GM12878 (cell line): ENCODE measurements around the gene WTIP. TPM values are rescaled to one million over a fixed set of nuclear protein-coding genes. Genes with fewer than 3 reads are reported as not detected.

Experiments
- ATAC-seq: fragments of 200-7000 bp; cut with Tn5 transposase; 3 replicates; pipeline ENCODE4 v1.9.1; 2020; ENCODE audit warnings: mild to moderate bottlenecking, moderate library complexity
- BruUV-seq: library from RNA; stranded (reverse); fragments of 400-500 nt; replicated peaks from 2 replicates; lab custom pipeline; 2021; lab: Mats Ljungman, UMichigan
- CTCF ChIA-PET: fragments of 300-600 bp; sonication (Branson Sonifier 250); formaldehyde crosslinking; extraction: SDS; loops from one replicate; lab custom pipeline; 2021; ENCODE audit warnings: inconsistent platforms; lab: Yijun Ruan, JAX
- POLR2A ChIA-PET: fragments of 350-600 bp; formaldehyde crosslinking; extraction: SDS; loops from one replicate; lab custom pipeline; 2021; ENCODE audit warnings: inconsistent platforms; lab: Charles Lee
- RAD21 ChIA-PET: fragments of 300-600 bp; sonication (Branson Sonifier 250); formaldehyde crosslinking; loops from one replicate; lab custom pipeline; 2023; ENCODE audit warnings: antibody characterized with exemption; ENCODE audit not compliant: unreplicated experiment; lab: Charles Lee
- SMC1A ChIA-PET: fragments of 300-600 bp; sonication (Branson Sonifier 250); formaldehyde crosslinking; loops from one replicate; lab custom pipeline; 2023; ENCODE audit not compliant: unreplicated experiment, uncharacterized antibody; lab: Charles Lee
- DNase-seq: peaks from one replicate; pipeline ENCODE4 v3.0.0-alpha.2; 2011; ENCODE audit warnings: low read depth, low spot score
- FAIRE-seq: peaks from 3 replicates; lab custom pipeline; 2011; peaks lifted over from hg19 to GRCh38; lab: Jason Lieb, UNC
- H2AFZ ChIP-seq: 2 replicates; pipeline ENCODE4 v1.6.0; 2011; ENCODE audit warnings: low read depth, low read length, control low read depth; ENCODE audit not compliant: control insufficient read depth
- H3K27ac ChIP-seq: 2 replicates; pipeline ENCODE4 v1.5.1; 2011; ENCODE audit warnings: control low read depth; ENCODE audit not compliant: control insufficient read depth, insufficient read depth
- H3K27me3 ChIP-seq, 2 experiments: replicated peaks in 1 of 2; 2 replicates each; pipeline versions ENCODE4 v1.6.0 to v1.6.1; 2011; ENCODE audit warnings: low read length in 1 of 2; ENCODE audit not compliant: control insufficient read depth in 2 of 2, insufficient read depth in 2 of 2
- H3K36me3 ChIP-seq, 2 experiments: 2 replicates each; pipeline ENCODE4 v1.5.1; 2011; ENCODE audit warnings: low read length in 1 of 2; ENCODE audit not compliant: control insufficient read depth in 2 of 2, insufficient read depth in 2 of 2
- H3K4me1 ChIP-seq: 2 replicates; pipeline ENCODE4 v1.6.1; 2011; ENCODE audit warnings: mild to moderate bottlenecking, low read length, moderate library complexity, mixed read lengths; ENCODE audit not compliant: control insufficient read depth, insufficient read depth
- H3K4me2 ChIP-seq: 2 replicates; pipeline ENCODE4 v1.6.0; 2011; ENCODE audit warnings: control low read depth; ENCODE audit not compliant: control insufficient read depth, insufficient read depth
- H3K4me3 ChIP-seq: fragments of 200-600 bp; sonication (generic); 2 replicates; pipeline ENCODE4 v1.5.1; 2016
- H3K79me2 ChIP-seq: 2 replicates; pipeline ENCODE4 v1.6.0; 2011; ENCODE audit warnings: low read length; ENCODE audit not compliant: control insufficient read depth, insufficient read depth
- H3K9ac ChIP-seq: 2 replicates; pipeline ENCODE4 v1.8.0; 2011; ENCODE audit warnings: low read length, control low read depth, mixed read lengths; ENCODE audit not compliant: control insufficient read depth, insufficient read depth
- H3K9me3 ChIP-seq: replicated peaks from 3 replicates; pipeline ENCODE4 v1.5.1; 2011; ENCODE audit warnings: mild to moderate bottlenecking, low read length; ENCODE audit not compliant: control insufficient read depth, insufficient read depth
- H4K20me1 ChIP-seq: 2 replicates; pipeline ENCODE4 v1.6.0; 2011; ENCODE audit not compliant: control insufficient read depth, insufficient read depth
- EZH2 ChIP-seq: IDR thresholded peaks from 2 replicates; pipeline ENCODE4 v1.6.1; 2012; ENCODE audit warnings: low read depth, mild to moderate bottlenecking, control low read depth, inconsistent platforms, low read length, borderline replicate concordance; ENCODE audit not compliant: control insufficient read depth
- FOS ChIP-seq: IDR thresholded peaks from 3 replicates; pipeline ENCODE4 v1.6.1; 2011; ENCODE audit warnings: borderline replicate concordance; ENCODE audit not compliant: insufficient read length; ENCODE audit errors: extremely low read depth
- FOXM1 ChIP-seq: IDR thresholded peaks from 2 replicates; pipeline ENCODE4 v1.6.1; 2012; ENCODE audit warnings: low read depth, mild to moderate bottlenecking, inconsistent platforms, low read length, moderate library complexity
- GABPA ChIP-seq: IDR thresholded peaks from 2 replicates; pipeline ENCODE4 v1.6.1; 2014; ENCODE audit warnings: antibody characterized with exemption, low read depth, mild to moderate bottlenecking, inconsistent platforms
- MEF2A ChIP-seq: IDR thresholded peaks from 2 replicates; pipeline ENCODE4 v1.6.1; 2011; ENCODE audit warnings: low read depth, mild to moderate bottlenecking, low read length, moderate library complexity; ENCODE audit not compliant: insufficient read depth
- MYB ChIP-seq: fragments of 150-350 bp; IDR thresholded peaks from 2 replicates; pipeline ENCODE4 v1.6.1; 2014; ENCODE audit warnings: mild to moderate bottlenecking, low read depth, low read length, borderline replicate concordance
- NFIC ChIP-seq: IDR thresholded peaks from 2 replicates; pipeline ENCODE4 v1.6.1; 2012; ENCODE audit warnings: low read depth, mild to moderate bottlenecking, inconsistent platforms, low read length, moderate library complexity
- NR2C2 ChIP-seq: IDR thresholded peaks from 2 replicates; pipeline ENCODE4 v1.6.1; 2011; ENCODE audit warnings: borderline replicate concordance, low read depth; ENCODE audit not compliant: control insufficient read depth, insufficient read length
- RCOR1 ChIP-seq: conservative IDR thresholded peaks from 2 replicates; pipeline ENCODE4 v1.6.1; 2012; ENCODE audit warnings: low read depth, low read length, improper control_type of control experiment
- SMC3 ChIP-seq: IDR thresholded peaks from 2 replicates; pipeline ENCODE4 v1.6.1; 2011; ENCODE audit warnings: low read length, improper control_type of control experiment, borderline replicate concordance
- SUZ12 ChIP-seq: fragments of 200-600 bp; sonication (generic); IDR thresholded peaks from one replicate; pipeline ENCODE4 v1.6.1; 2018; ENCODE audit warnings: antibody characterized with exemption, mild to moderate bottlenecking; ENCODE audit not compliant: unreplicated experiment
- TBL1XR1 ChIP-seq: IDR thresholded peaks from 2 replicates; pipeline ENCODE4 v1.6.1; 2012; ENCODE audit warnings: low read depth, low read length, improper control_type of control experiment
- TCF7 ChIP-seq: IDR thresholded peaks from 2 replicates; pipeline ENCODE4 v1.6.1; 2014; ENCODE audit warnings: antibody characterized with exemption, borderline replicate concordance
- WGBS: methylation state at CpG from one replicate; pipeline ENCODE4 v1.1.6; 2016; ENCODE audit warnings: low lambda C conversion rate; ENCODE audit not compliant: insufficient replicate concordance, insufficient coverage; ENCODE audit errors: missing lambda C conversion rate; 5-methylcytosine and 5-hydroxymethylcytosine counted together
- in situ Hi-C: fragments of 300-500 bp; cut with MboI; formaldehyde crosslinking; loops from 9 replicates; pipeline ENCODE4 v1.14.3; 2018; ENCODE audit warnings: mixed read lengths
- intact Hi-C: fragments of 100-400 bp; cut with micrococcal nuclease; formaldehyde crosslinking; loops from one replicate; pipeline ENCODE4 v1.14.2; 2022; ENCODE audit not compliant: unreplicated experiment
- polyA plus RNA-seq, 11 experiments: library from polyadenylated mRNA; depleted of rRNA in 4 of 11; unstranded in 6 of 11; stranded (reverse) in 5 of 11; fragments of >200 nt; fragmentation: Nextera tagmentation in 4 of 11; fragmentation: Illumina TruSeq in 1 of 11; extraction: Ambion mirVana in 4 of 11; extraction: Trizol in 1 of 11; gene quantifications; 1 replicate in 1 of 11; 2 replicates in 10 of 11; pipeline versions ENCODE4 v1.2.1 to v1.2.3, GENCODE V29; 2011 to 2016; ENCODE audit warnings: inconsistent platforms in 2 of 11, missing spikeins in 2 of 11, low read depth in 1 of 11
- total RNA-seq, 4 experiments: library from RNA; depleted of rRNA in 3 of 4; stranded (reverse); fragments of >200 nt in 3 of 4; fragmentation: Illumina TruSeq in 1 of 4; extraction: Trizol in 1 of 4; gene quantifications; 2 replicates each; pipeline versions ENCODE4 v1.2.1 to v1.2.3, GENCODE V29; 2013 to 2021
- TF ChIP-seq, protein P1 (sequence below): IDR thresholded peaks from 2 replicates; pipeline ENCODE4 v1.6.1; 2012; ENCODE audit warnings: low read depth, low read length, improper control_type of control experiment

WTIP gene
- total and polyA plus RNA-seq, 10 of the 15 experiments (the other 5 are each of a cell fraction or from before 2014, with no cell fraction given), result 0.06 to 0.77 (median 0.17) TPM; not detected in 2

DNA sequence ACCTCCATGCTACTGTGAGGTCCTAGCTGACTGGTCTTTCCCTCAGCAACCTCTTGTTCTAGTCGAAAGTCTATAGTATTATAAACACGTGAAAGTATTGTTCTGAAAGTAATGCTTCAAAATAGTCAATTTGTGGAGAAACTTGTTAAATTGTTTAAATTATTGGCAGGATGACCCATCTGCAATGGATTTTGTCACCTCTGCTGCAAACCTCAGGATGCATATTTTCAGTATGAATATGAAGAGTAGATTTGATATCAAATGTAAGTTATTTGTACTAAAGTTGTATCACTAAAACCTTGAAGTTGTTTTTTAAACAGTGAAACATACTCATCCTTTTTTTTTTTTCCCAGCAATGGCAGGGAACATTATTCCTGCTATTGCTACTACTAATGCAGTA lies 27.5 kb upstream of the WTIP start:
- H3K4me2 ChIP-seq, result no peak overlapping the region
- peaks cover 12 to 41% of the 10 kb centered on the region in 2 experiments for H3K36me3 ChIP-seq
- no peaks in the 10 kb centered on the region; the same call in none of the 2 replicates for H3K79me2 ChIP-seq
- CTCF ChIA-PET, result no interaction called here
- no peak overlapping the region for H2AFZ ChIP-seq
- no peaks in the 10 kb centered on the region for H3K9me3 ChIP-seq
- H4K20me1 ChIP-seq, result no peaks in the 10 kb centered on the region
- in situ Hi-C loops, result no loop called here
- H3K27ac ChIP-seq, result no peak overlapping the region
- TF ChIP-seq SMC3, result no peak
- TF ChIP-seq MYB, result no peak
- no peak for TF ChIP-seq MEF2A
- TF ChIP-seq RCOR1, result no peak
- TF ChIP-seq SUZ12, result no peak
- TF ChIP-seq NFIC, result no peak
- WGBS, result 74% methylated on average over 2 of the region's 2 CpGs
- no peak overlapping the region for H3K4me3 ChIP-seq
- H3K9ac ChIP-seq, result no peak overlapping the region
- no peak for DNase-seq
- intact Hi-C loops, result no loop called here
- no TSS peak for BruUV-seq
- ATAC-seq, result no peak
- POLR2A ChIA-PET, result no interaction called here
- SMC1A ChIA-PET, result no interaction called here
- no peaks in the 10 kb centered on the region for H3K27me3 ChIP-seq
- FAIRE-seq, result no peak
- RAD21 ChIA-PET, result no interaction called here
- H3K4me1 ChIP-seq, result no peaks in the 10 kb centered on the region

DNA sequence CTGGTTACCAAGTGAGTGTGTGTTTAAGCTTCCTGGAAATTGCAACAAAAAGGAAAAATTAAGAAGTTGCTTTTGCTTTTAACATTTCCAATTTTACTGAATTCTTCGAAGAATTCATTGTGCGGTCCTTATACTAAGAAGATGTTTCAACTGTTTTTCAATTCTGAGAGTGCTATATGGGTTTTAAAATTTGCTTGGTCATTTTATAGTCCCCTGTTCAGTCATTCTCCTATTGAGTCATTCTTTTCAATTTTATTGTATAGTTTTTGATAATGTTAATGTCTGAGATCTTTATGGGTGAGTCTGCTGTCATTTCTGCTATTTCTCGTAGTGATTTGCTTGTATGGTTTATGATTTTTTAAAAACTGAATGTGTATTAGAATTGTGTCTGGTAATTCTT lies 26.9 kb upstream of the WTIP start:
- Histone ChIP-seq H3K9me3 (no peaks in the 10 kb centered on the region), H3K36me3 (peaks cover 15 to 41% of the 10 kb centered on the region in 2 experiments), H3K27me3 (no peaks in the 10 kb centered on the region), H2AFZ (no peak overlapping the region), H3K79me2 (no peaks in the 10 kb centered on the region; the same call in none of the 2 replicates), H3K27ac (no peak overlapping the region), H3K4me2 (no peak overlapping the region), H4K20me1 (no peaks in the 10 kb centered on the region), H3K4me1 (no peaks in the 10 kb centered on the region), H3K9ac (no peak overlapping the region), H3K4me3 (no peak overlapping the region)
- BruUV-seq, result no TSS peak
- TF ChIP-seq FOS (no peak), TBL1XR1 (no peak), NR2C2 (no peak), EZH2 (no peak), TCF7 (no peak), FOXM1 (no peak), GABPA (no peak)
- TF ChIP-seq, protein P1, sequence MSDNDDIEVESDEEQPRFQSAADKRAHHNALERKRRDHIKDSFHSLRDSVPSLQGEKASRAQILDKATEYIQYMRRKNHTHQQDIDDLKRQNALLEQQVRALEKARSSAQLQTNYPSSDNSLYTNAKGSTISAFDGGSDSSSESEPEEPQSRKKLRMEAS, result no peak
- in situ Hi-C loops (no loop called here), intact Hi-C loops (no loop called here)
- CTCF ChIA-PET, result no interaction called here
- POLR2A ChIA-PET, result no interaction called here
- 99% methylated on average over 3 of the region's 3 CpGs for WGBS
- no peak for ATAC-seq
- no peak for DNase-seq
- no peak for FAIRE-seq
- RAD21 ChIA-PET, result no interaction called here
- SMC1A ChIA-PET, result no interaction called here
